Liver (tissue), 9 donors: Measurements from ENCODE around the gene TOR1AIP2. TPM values are rescaled to one million over a fixed set of nuclear protein-coding genes. Genes with fewer than 3 reads are reported as not detected.

ENCODE experiments used
- DNase-seq: peaks from one replicate; pipeline ENCODE4 v3.0.0-alpha.2; 2017; ENCODE audit warnings: low spot score
- H3K27ac ChIP-seq, 2 donors: one replicate each; pipeline ENCODE4 v1.7.0; 2013; ENCODE audit warnings: inconsistent platforms in 2 of 2, low read length in 2 of 2, control low read depth in 1 of 2, low read depth in 1 of 2, mild to moderate bottlenecking in 1 of 2
- H3K27me3 ChIP-seq, 4 donors: one replicate each; pipeline versions ENCODE4 v1.6.1 to v1.7.0; 2013; ENCODE audit warnings: low read length in 3 of 4, inconsistent platforms in 1 of 4, mild to moderate bottlenecking in 1 of 4, moderate library complexity in 1 of 4; ENCODE audit not compliant: control insufficient read depth in 4 of 4, insufficient read depth in 4 of 4
- H3K36me3 ChIP-seq, 4 donors: one replicate each; pipeline versions ENCODE4 v1.6.1 to v1.7.0; 2013; ENCODE audit warnings: low read length in 3 of 4, mild to moderate bottlenecking in 3 of 4, low read depth in 1 of 4, moderate library complexity in 1 of 4; ENCODE audit not compliant: control insufficient read depth in 4 of 4, insufficient read depth in 3 of 4
- H3K4me1 ChIP-seq, 4 donors: one replicate each; pipeline versions ENCODE4 v1.6.1 to v1.7.0; 2013; ENCODE audit warnings: low read length in 3 of 4, mild to moderate bottlenecking in 3 of 4, moderate library complexity in 1 of 4; ENCODE audit not compliant: control insufficient read depth in 4 of 4, insufficient read depth in 4 of 4
- H3K4me3 ChIP-seq, 3 donors: one replicate each; pipeline versions ENCODE4 v1.6.1 to v1.7.0; 2013; ENCODE audit warnings: low read length in 3 of 3, control low read depth in 1 of 3, low read depth in 1 of 3, mild to moderate bottlenecking in 1 of 3
- H3K9ac ChIP-seq, 2 donors: one replicate each; pipeline ENCODE4 v1.7.0; 2013; ENCODE audit warnings: low read length in 2 of 2, mild to moderate bottlenecking in 2 of 2, moderate library complexity in 2 of 2, control low read depth in 1 of 2, low read depth in 1 of 2
- H3K9me3 ChIP-seq, 4 donors: one replicate each; pipeline versions ENCODE4 v1.6.1 to v1.7.0; 2013; ENCODE audit warnings: low read length in 3 of 4; ENCODE audit not compliant: control insufficient read depth in 4 of 4
- CTCF ChIP-seq: fragments of 150-350 bp; IDR thresholded peaks from 2 replicates; pipeline ENCODE4 v1.5.1; 2017; ENCODE audit warnings: improper control_type of control experiment, low read depth, low read length; ENCODE audit not compliant: missing input control
- FOXA1 ChIP-seq: IDR thresholded peaks from 2 replicates; pipeline ENCODE4 v1.6.1; 2016; ENCODE audit warnings: antibody characterized with exemption
- FOXA2 ChIP-seq: IDR thresholded peaks from 2 replicates; pipeline ENCODE4 v1.6.1; 2016; ENCODE audit warnings: antibody characterized with exemption
- GABPA ChIP-seq, 2 donors: IDR thresholded peaks in 1 of 2; conservative IDR thresholded peaks in 1 of 2; 2 replicates each; pipeline ENCODE4 v1.6.1; 2016; ENCODE audit warnings: antibody characterized with exemption in 2 of 2, mild to moderate bottlenecking in 1 of 2, moderate library complexity in 1 of 2
- HNF4A ChIP-seq, 2 donors: conservative IDR thresholded peaks; 2 replicates each; pipeline ENCODE4 v1.6.1; 2016; ENCODE audit warnings: antibody characterized with exemption in 2 of 2, mild to moderate bottlenecking in 2 of 2
- HNF4G ChIP-seq: IDR thresholded peaks from 2 replicates; pipeline ENCODE4 v1.6.1; 2016; ENCODE audit warnings: antibody characterized with exemption
- JUND ChIP-seq, 2 donors: IDR thresholded peaks; 2 replicates each; pipeline ENCODE4 v1.6.1; 2016; ENCODE audit warnings: antibody characterized with exemption in 2 of 2
- RXRA ChIP-seq, 2 donors: IDR thresholded peaks; 2 replicates each; pipeline ENCODE4 v1.6.1; 2017 to 2018; ENCODE audit warnings: antibody characterized with exemption in 2 of 2, mild to moderate bottlenecking in 1 of 2
- SP1 ChIP-seq: IDR thresholded peaks from 2 replicates; pipeline ENCODE4 v1.6.1; 2018; ENCODE audit warnings: antibody characterized with exemption, mild to moderate bottlenecking
- TAF1 ChIP-seq: conservative IDR thresholded peaks from 2 replicates; pipeline ENCODE4 v1.6.1; 2016; ENCODE audit warnings: antibody characterized with exemption, mild to moderate bottlenecking
- ZBTB33 ChIP-seq: IDR thresholded peaks from 2 replicates; pipeline ENCODE4 v1.6.1; 2016; ENCODE audit warnings: antibody characterized with exemption
- WGBS: extraction: QIAGEN DNeasy Blood & Tissue Kit; methylation state at CpG from one replicate; pipeline ENCODE4 v1.1.7; 2013; 5-methylcytosine and 5-hydroxymethylcytosine counted together
- polyA plus RNA-seq, 2 donors: library from polyadenylated mRNA; stranded (reverse) in 1 of 2; unstranded in 1 of 2; fragments of 200-250 nt in 1 of 2; fragments of >200 nt in 1 of 2; fragmentation: Nextera tagmentation in 1 of 2; extraction: Ambion mirVana in 1 of 2; gene quantifications; one replicate each; pipeline versions ENCODE4 v1.2.1 to v1.2.3, GENCODE V29; 2013 to 2015
- total RNA-seq, 2 donors: library from RNA; depleted of rRNA; stranded (reverse); fragments of >200 nt; gene quantifications; one replicate each; pipeline ENCODE4 v1.2.3, GENCODE V29; 2014
- TF ChIP-seq, protein P1 (sequence below): IDR thresholded peaks from 2 replicates; pipeline ENCODE4 v1.6.1; 2016; ENCODE audit warnings: antibody characterized with exemption
- TF ChIP-seq, protein P2 (sequence below): IDR thresholded peaks from 2 replicates; pipeline ENCODE4 v1.6.1; 2016; ENCODE audit warnings: antibody characterized with exemption
- TF ChIP-seq, protein P3 (sequence below): IDR thresholded peaks from 2 replicates; pipeline ENCODE4 v1.6.1; 2016; ENCODE audit warnings: antibody characterized with exemption, mild to moderate bottlenecking
- donor health status: healthy.
- donor health status: healthy.
- donor health status: healthy.
- donor health status: healthy.
- donor health status: healthy.

TOR1AIP2 gene
- total and polyA plus RNA-seq, 4 donors = 12.7 to 124 (median 38.6) TPM

GRCh38 chr1:179803918-179804317 is 73.7 kb downstream of the TOR1AIP2 start:
- H3K9ac ChIP-seq = no peak overlapping the region
- H3K4me1 ChIP-seq = no peaks in the 10 kb centered on the region
- TF ChIP-seq TAF1 = no peak
- no peak for TF ChIP-seq HNF4A (conservative IDR thresholded peaks at IDR 0.05)
- no peak for TF ChIP-seq FOXA2
- TF ChIP-seq HNF4G = no peak
- TF ChIP-seq RXRA (IDR thresholded peaks at IDR 0.05) = no peak
- TF ChIP-seq SP1 = no peak
- TF ChIP-seq, protein P1, sequence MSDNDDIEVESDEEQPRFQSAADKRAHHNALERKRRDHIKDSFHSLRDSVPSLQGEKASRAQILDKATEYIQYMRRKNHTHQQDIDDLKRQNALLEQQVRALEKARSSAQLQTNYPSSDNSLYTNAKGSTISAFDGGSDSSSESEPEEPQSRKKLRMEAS = no peak
- TF ChIP-seq CTCF = no peak
- TF ChIP-seq, protein P2, sequence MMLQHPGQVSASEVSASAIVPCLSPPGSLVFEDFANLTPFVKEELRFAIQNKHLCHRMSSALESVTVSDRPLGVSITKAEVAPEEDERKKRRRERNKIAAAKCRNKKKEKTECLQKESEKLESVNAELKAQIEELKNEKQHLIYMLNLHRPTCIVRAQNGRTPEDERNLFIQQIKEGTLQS = no peak
- H3K4me3 ChIP-seq = no peak overlapping the region
- no peaks in the 10 kb centered on the region for H3K36me3 ChIP-seq
- DNase-seq = no peak
- H3K27ac ChIP-seq = no peak overlapping the region
- H3K27me3 ChIP-seq = no peaks in the 10 kb centered on the region
- 100% methylated on average over 1 of the region's 1 CpG for WGBS
- H3K9me3 ChIP-seq = no peaks in the 10 kb centered on the region

DNA sequence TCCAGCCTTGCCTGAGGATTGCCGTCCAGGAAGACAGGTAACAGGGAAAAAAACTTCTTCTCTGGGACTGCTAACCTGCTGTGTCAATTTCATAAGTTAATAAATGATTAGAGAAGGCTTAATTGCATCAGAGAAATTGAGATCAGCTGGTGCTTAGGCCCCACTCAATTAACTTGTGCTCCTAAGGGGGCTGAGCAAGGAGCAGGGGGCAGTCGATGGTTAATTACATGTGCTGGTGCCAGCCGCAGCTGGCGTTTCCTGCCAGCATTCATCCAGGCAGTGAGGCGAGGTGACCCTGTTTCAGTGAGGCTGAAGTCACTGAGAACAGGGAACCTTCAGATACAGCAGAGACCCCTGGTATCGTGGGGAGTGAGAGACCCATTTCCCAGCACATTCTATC is 74.5 kb downstream of the TOR1AIP2 start:
- H3K36me3 ChIP-seq = no peaks in the 10 kb centered on the region
- H3K9ac ChIP-seq = no peak overlapping the region
- no peaks in the 10 kb centered on the region for H3K9me3 ChIP-seq
- no peak for TF ChIP-seq JUND (IDR thresholded peaks at IDR 0.05)
- no peak for TF ChIP-seq CTCF
- no peak for DNase-seq
- no peak overlapping the region for H3K27ac ChIP-seq
- H3K27me3 ChIP-seq = no peaks in the 10 kb centered on the region
- H3K4me3 ChIP-seq = no peak overlapping the region
- no peaks in the 10 kb centered on the region for H3K4me1 ChIP-seq
- WGBS = 79% methylated on average over 6 of the region's 6 CpGs

- Histone ChIP-seq H3K9me3 (no peaks in the 10 kb centered on the region), H3K27ac (no peak overlapping the region), H3K36me3 (no peaks in the 10 kb centered on the region), H3K4me3 (no peak overlapping the region), H3K9ac (no peak overlapping the region), H3K4me1 (no peaks in the 10 kb centered on the region), H3K27me3 (no peaks in the 10 kb centered on the region)
- no peak for DNase-seq
- WGBS = 95% methylated on average over 4 of the region's 4 CpGs
- TF ChIP-seq GABPA (IDR thresholded peaks at IDR 0.05 in 1 of 2, conservative IDR thresholded peaks at IDR 0.05 in 1 of 2) (no peak), HNF4G (no peak), JUND (IDR thresholded peaks at IDR 0.05) (no peak), FOXA1 (no peak), HNF4A (conservative IDR thresholded peaks at IDR 0.05) (no peak), RXRA (IDR thresholded peaks at IDR 0.05) (no peak), CTCF (no peak), FOXA2 (no peak), ZBTB33 (no peak)
- TF ChIP-seq, protein P3, sequence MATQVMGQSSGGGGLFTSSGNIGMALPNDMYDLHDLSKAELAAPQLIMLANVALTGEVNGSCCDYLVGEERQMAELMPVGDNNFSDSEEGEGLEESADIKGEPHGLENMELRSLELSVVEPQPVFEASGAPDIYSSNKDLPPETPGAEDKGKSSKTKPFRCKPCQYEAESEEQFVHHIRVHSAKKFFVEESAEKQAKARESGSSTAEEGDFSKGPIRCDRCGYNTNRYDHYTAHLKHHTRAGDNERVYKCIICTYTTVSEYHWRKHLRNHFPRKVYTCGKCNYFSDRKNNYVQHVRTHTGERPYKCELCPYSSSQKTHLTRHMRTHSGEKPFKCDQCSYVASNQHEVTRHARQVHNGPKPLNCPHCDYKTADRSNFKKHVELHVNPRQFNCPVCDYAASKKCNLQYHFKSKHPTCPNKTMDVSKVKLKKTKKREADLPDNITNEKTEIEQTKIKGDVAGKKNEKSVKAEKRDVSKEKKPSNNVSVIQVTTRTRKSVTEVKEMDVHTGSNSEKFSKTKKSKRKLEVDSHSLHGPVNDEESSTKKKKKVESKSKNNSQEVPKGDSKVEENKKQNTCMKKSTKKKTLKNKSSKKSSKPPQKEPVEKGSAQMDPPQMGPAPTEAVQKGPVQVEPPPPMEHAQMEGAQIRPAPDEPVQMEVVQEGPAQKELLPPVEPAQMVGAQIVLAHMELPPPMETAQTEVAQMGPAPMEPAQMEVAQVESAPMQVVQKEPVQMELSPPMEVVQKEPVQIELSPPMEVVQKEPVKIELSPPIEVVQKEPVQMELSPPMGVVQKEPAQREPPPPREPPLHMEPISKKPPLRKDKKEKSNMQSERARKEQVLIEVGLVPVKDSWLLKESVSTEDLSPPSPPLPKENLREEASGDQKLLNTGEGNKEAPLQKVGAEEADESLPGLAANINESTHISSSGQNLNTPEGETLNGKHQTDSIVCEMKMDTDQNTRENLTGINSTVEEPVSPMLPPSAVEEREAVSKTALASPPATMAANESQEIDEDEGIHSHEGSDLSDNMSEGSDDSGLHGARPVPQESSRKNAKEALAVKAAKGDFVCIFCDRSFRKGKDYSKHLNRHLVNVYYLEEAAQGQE = no peak
- TF ChIP-seq, protein P1 = no peak
These were observed 77.1 kb downstream of the TOR1AIP2 start for GRCh38 chr1:179800481-179800880.
